Osteoblast (primary cell): ENCODE measurements around the gene CLVS2. TPM values are rescaled to one million over a fixed set of nuclear protein-coding genes. Genes with fewer than 3 reads are reported as not detected.

Experiments
- DNase-seq: peaks from one replicate; pipeline ENCODE4 v3.0.0; 2011; ENCODE audit warnings: low spot score, mixed read lengths; ENCODE audit not compliant: insufficient read length; ENCODE audit errors: missing footprints
- H2AFZ ChIP-seq: 2 replicates; pipeline ENCODE4 v1.6.0; 2011; ENCODE audit warnings: mild to moderate bottlenecking, low read length
- H3K27ac ChIP-seq: 2 replicates; pipeline ENCODE4 v1.5.1; 2011; ENCODE audit warnings: mild to moderate bottlenecking, low read depth, low read length, moderate library complexity
- H3K27me3 ChIP-seq: 2 replicates; pipeline ENCODE4 v1.6.0; 2012; ENCODE audit warnings: mild to moderate bottlenecking, control low read depth, inconsistent platforms, low read length, moderate library complexity; ENCODE audit not compliant: insufficient read depth
- H3K36me3 ChIP-seq: 2 replicates; pipeline ENCODE4 v1.5.1; 2011; ENCODE audit warnings: mild to moderate bottlenecking, low read length, control low read depth, moderate library complexity; ENCODE audit not compliant: insufficient read depth
- H3K4me1 ChIP-seq: 2 replicates; pipeline ENCODE4 v1.5.1; 2011; ENCODE audit warnings: mild to moderate bottlenecking, low read length, control low read depth, moderate library complexity; ENCODE audit not compliant: insufficient read depth
- H3K4me2 ChIP-seq: 2 replicates; pipeline ENCODE4 v1.6.0; 2011; ENCODE audit warnings: mild to moderate bottlenecking, low read length; ENCODE audit not compliant: insufficient read depth
- H3K4me3 ChIP-seq: fragments of 200-600 bp; sonication (generic); 3 replicates; pipeline ENCODE4 v1.5.1; 2012; ENCODE audit warnings: mild to moderate bottlenecking, low read length, inconsistent platforms; ENCODE audit not compliant: insufficient read depth
- H3K79me2 ChIP-seq: 2 replicates; pipeline ENCODE4 v1.6.0; 2012; ENCODE audit warnings: mild to moderate bottlenecking, low read length, control low read depth, inconsistent platforms; ENCODE audit not compliant: insufficient read depth
- H3K9me3 ChIP-seq: 2 replicates; pipeline ENCODE4 v1.5.1; 2011; ENCODE audit warnings: low read depth, low read length, control low read depth
- H4K20me1 ChIP-seq: 2 replicates; pipeline ENCODE4 v1.6.0; 2012; ENCODE audit warnings: mild to moderate bottlenecking, low read length, control low read depth; ENCODE audit not compliant: insufficient read depth
- total RNA-seq: library from RNA; depleted of rRNA; stranded (reverse); fragments of >200 nt; gene quantifications from 2 replicates; pipeline ENCODE4 v1.2.3, GENCODE V29; 2012
- TF ChIP-seq, protein P1 (sequence below): IDR thresholded peaks from 2 replicates; pipeline ENCODE4 v1.5.1; 2011; ENCODE audit warnings: mild to moderate bottlenecking, low read depth, low read length, moderate library complexity; ENCODE audit errors: extremely low read depth

Gene CLVS2, protein sequence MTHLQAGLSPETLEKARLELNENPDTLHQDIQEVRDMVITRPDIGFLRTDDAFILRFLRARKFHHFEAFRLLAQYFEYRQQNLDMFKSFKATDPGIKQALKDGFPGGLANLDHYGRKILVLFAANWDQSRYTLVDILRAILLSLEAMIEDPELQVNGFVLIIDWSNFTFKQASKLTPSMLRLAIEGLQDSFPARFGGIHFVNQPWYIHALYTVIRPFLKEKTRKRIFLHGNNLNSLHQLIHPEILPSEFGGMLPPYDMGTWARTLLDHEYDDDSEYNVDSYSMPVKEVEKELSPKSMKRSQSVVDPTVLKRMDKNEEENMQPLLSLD
- total RNA-seq, result not detected in 2 replicates

DNA sequence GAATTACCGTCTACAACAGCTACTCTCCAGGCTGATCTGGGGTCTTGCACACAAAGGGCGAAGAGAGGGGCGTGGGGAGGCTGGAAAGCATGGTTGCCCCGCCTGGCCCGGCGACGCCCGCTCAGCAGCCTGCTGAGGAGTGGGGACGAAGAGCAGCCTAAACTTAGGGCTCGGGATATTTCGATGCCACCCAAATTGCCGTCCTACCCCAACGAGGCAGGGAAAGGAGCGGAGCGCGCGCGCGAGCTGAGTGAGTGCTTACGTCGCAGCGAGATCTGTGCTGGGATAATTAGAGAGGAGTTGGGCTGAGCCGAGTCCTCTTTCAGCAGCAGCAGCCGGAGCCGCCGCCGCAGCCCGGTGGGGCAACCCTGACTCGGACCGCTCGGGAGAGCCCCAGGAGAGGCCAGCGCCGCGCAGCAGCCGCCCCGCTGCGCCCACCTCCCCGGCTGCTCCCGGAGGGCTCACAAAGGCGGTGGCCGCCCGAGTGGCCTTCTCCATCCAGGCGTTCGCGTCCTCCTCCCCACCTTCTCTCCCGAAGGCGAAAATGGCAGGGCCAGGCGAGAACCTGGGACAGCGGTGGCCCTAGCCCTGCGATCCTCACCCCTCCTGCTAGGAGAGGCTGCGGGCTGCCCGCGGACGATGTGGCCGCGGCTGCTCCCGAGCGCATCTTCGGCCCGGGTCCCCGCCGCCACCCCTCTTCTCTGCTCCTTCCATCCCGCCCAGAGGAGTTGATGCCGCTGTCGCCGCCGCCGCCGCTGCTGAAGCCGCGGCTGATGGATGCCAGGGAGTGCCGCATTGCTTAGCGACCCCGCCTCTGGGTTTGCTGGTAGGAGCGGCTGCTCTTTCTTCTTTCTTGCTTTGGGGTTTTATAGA lies at the start of gene CLVS2:
TSS of gene CLVS2 (plus strand) at position 315 of the 873 bp plus-strand sequence. CDS start 1,543 bp downstream, outside the sequence.
- H3K9me3 ChIP-seq, result no peaks in the 10 kb centered on the region
- peak within 1 kb of the TSS; percentile 53 for H2AFZ ChIP-seq
- H3K27ac ChIP-seq, result no peak within 1 kb of the TSS
- no peaks in the 10 kb centered on the region for H3K4me1 ChIP-seq
- peaks cover 18% of the 10 kb centered on the region for H3K27me3 ChIP-seq
- H4K20me1 ChIP-seq, result no peaks in the 10 kb centered on the region
- peak within 1 kb of the TSS; percentile 42 for H3K4me3 ChIP-seq
- peak; percentile 58 for DNase-seq
- H3K36me3 ChIP-seq, result no peaks in the 10 kb centered on the region
- no peaks in the 10 kb centered on the region for H3K79me2 ChIP-seq
- TF ChIP-seq, protein P1, sequence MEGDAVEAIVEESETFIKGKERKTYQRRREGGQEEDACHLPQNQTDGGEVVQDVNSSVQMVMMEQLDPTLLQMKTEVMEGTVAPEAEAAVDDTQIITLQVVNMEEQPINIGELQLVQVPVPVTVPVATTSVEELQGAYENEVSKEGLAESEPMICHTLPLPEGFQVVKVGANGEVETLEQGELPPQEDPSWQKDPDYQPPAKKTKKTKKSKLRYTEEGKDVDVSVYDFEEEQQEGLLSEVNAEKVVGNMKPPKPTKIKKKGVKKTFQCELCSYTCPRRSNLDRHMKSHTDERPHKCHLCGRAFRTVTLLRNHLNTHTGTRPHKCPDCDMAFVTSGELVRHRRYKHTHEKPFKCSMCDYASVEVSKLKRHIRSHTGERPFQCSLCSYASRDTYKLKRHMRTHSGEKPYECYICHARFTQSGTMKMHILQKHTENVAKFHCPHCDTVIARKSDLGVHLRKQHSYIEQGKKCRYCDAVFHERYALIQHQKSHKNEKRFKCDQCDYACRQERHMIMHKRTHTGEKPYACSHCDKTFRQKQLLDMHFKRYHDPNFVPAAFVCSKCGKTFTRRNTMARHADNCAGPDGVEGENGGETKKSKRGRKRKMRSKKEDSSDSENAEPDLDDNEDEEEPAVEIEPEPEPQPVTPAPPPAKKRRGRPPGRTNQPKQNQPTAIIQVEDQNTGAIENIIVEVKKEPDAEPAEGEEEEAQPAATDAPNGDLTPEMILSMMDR, result no peak
- H3K4me2 ChIP-seq, result peak within 1 kb of the TSS; percentile 56

DNA sequence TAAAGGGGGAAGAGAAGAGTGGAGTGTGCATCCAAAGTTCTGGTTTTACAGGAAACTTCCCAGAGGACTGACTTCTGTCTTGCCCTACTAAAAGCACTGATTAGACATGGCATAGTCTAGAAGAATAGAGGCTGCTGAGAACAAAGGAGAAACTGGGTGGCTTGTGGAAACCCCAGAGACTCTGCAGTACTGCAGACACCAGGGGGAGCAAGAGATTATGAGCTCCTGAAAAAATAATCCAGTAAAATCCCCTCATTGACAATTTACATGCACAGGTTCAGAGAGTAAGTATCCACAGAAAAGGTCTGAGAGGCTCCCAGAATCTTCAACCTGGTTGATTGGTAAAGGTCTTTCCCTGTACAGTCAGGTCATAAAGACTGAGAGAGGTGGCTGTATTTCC lies 48.7 kb upstream of the CLVS2 start:
- no peaks in the 10 kb centered on the region for H4K20me1 ChIP-seq
- no peak overlapping the region for H3K4me3 ChIP-seq
- no peak for DNase-seq
- no peaks in the 10 kb centered on the region for H3K79me2 ChIP-seq
- TF ChIP-seq, protein P1, result no peak
- H3K4me1 ChIP-seq, result no peaks in the 10 kb centered on the region
- H3K36me3 ChIP-seq, result no peaks in the 10 kb centered on the region
- H3K4me2 ChIP-seq, result no peak overlapping the region
- H3K27ac ChIP-seq, result no peak overlapping the region
- H2AFZ ChIP-seq, result no peak overlapping the region
- H3K27me3 ChIP-seq, result no peaks in the 10 kb centered on the region
- H3K9me3 ChIP-seq, result no peaks in the 10 kb centered on the region

DNA sequence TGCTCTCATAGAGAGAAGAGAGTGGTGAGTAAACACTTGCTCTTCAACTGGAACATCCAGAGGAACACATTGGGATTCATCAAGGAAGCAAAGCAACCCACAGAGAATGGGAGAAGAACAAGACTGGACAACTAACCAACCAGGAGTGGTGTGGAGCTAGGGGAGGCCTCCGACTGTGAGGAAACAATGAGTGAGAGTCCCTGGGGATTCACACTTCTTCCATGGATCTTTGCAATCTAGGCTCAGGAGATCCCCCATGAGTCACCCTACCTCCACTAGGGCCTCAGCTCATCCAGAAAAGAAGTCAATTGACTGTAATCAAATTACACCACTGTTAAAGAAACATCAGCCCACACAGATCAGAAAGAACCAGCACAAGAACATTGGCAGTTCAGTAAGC lies 42.3 kb upstream of the CLVS2 start:
- Histone ChIP-seq H3K4me2 (no peak overlapping the region), H4K20me1 (no peaks in the 10 kb centered on the region), H3K4me1 (no peaks in the 10 kb centered on the region), H3K27me3 (no peaks in the 10 kb centered on the region), H3K9me3 (no peaks in the 10 kb centered on the region), H3K36me3 (no peaks in the 10 kb centered on the region), H3K79me2 (no peaks in the 10 kb centered on the region), H3K4me3 (no peak overlapping the region), H3K27ac (no peak overlapping the region), H2AFZ (no peak overlapping the region)
- no peak for DNase-seq
- TF ChIP-seq, protein P1, result no peak

DNA sequence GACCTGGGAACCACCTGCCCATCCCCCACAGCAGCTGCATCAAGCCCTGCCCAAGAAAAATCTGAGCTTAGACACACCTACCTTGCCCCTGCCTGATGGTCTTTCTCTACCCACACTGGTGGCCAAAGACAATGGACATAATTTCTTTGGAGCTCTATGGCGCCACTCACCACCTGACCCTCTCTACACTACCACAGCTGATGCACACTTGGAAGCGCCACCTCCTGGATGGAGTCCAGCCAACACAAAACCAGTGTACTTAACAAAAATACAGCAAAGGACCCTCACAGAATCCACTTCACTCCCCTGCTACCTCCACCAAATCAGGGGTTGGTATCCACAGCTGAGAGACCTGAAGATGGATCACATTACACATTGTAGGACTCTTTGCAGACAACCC lies 39.7 kb upstream of the CLVS2 start:
- Histone ChIP-seq H4K20me1 (no peaks in the 10 kb centered on the region), H2AFZ (no peak overlapping the region), H3K27ac (no peak overlapping the region), H3K79me2 (no peaks in the 10 kb centered on the region), H3K36me3 (no peaks in the 10 kb centered on the region), H3K4me3 (no peak overlapping the region), H3K9me3 (no peaks in the 10 kb centered on the region), H3K4me2 (no peak overlapping the region), H3K27me3 (no peaks in the 10 kb centered on the region), H3K4me1 (no peaks in the 10 kb centered on the region)
- TF ChIP-seq, protein P1, result no peak
- DNase-seq, result no peak
